DMS 273 (cell line): ENCODE data around the gene EXO1.

ENCODE experiments used
- DNase-seq: peaks from one replicate; lab custom pipeline; 2025; ENCODE audit not compliant: unreplicated experiment; lab: John Stamatoyannopoulos, UW

The EXO1 gene

DNA sequence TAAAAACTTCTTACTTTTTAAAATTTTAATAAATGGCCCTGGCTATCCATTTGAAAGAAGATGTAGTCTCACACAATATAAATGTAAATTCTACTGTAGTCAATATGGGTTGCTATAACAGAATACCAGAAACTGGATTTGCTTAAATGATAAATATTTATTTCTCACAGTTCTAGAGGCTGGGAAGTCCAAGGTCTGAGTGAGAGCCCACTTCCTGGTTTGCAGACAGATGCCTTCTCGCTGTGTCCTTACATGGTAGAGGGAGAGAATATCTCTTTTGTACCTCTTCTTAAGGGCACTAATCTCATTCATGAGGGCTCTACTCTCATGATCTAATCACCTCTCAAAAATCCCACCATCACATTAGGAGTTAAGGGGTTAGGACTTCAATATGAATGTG is 35.2 kb downstream of the EXO1 start:
- DNase-seq: no peak

DNA sequence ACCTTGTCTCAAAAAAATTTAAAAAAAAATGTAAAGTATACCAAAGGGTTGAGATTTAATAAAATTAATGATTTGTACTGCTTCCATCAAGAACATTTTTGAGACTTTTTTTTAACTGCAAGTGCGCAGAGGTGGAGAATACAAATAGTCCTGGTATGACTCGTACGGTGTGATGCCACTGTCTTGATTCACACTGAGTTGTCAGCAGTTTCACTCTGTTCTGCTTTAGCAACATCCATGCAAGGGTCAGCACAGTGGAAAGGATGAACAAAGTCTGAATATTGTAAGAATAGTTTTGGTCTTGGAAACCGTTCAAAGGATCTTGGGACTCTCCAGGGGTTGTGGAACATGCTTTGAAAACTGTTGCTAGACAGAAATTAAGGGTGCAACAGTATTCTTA is 40.2 kb downstream of the EXO1 start:
- DNase-seq: no peak

- no peak for DNase-seq
These were observed 43.3 kb downstream of the EXO1 start for GRCh38 chr1:241891296-241891695.

DNA sequence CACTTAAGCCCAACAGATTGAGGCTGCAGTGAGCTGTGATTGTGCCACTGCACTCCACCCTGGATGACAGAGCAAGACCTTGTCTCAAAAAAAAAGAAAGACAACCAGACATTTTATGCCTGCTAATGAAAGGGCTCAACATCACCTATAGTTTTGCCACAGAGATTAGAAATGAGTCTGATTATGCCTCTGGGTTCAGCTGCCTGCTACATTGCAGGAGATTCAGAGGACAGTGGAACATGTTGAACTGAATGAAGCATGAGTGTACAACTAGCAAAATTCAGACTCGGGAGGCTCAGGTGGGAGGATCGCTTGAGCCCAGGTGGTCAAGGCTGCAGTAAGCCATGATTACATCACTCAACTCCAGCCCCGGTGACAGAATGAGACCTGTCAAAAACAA is 46.0 kb downstream of the EXO1 start:
- no peak for DNase-seq

DNA sequence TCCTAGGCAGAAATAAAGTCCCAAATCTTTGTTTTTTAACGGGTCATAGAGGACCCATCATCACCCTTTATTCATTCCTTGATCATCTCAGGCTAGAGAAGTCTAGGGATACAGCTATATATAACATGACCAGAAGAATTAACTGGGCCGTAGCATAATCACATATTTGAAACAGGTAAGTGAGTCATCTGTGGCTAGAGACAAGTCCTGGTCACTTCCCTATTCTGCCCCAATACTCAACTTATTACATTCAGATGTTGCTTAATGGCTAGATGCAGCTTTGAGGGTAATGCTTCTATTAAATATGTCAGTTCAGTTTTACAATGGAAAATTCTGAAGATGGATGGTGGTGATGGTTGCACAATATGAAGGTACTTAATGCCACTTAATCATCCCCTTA is 47.0 kb downstream of the EXO1 start:
- no peak for DNase-seq

GRCh38 chr1:241896670-241896962 is 48.6 kb downstream of the EXO1 start:
- DNase-seq: no peak

- DNase-seq: no peak
These were observed 51.2 kb downstream of the EXO1 start for GRCh38 chr1:241899210-241899609.

DNA sequence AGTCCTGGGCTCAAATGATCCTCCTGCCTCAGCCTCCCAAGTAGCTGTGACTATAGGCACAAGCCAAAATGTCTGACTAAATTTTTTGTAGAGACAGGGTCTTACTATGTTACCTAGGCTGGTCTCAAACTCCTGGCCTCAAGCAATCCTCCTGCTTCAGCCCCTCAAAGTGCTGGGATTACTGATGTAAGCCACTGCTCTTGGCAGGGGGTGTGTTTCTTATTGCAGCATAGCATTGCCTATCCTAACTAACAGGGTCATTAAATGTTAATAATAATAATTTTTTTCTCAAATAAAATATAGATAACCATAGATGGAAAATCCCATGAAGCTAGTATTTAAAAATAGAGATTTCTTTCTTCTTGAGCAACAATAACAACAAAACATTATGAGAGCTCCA is 52.4 kb downstream of the EXO1 start:
- DNase-seq: no peak

DNA sequence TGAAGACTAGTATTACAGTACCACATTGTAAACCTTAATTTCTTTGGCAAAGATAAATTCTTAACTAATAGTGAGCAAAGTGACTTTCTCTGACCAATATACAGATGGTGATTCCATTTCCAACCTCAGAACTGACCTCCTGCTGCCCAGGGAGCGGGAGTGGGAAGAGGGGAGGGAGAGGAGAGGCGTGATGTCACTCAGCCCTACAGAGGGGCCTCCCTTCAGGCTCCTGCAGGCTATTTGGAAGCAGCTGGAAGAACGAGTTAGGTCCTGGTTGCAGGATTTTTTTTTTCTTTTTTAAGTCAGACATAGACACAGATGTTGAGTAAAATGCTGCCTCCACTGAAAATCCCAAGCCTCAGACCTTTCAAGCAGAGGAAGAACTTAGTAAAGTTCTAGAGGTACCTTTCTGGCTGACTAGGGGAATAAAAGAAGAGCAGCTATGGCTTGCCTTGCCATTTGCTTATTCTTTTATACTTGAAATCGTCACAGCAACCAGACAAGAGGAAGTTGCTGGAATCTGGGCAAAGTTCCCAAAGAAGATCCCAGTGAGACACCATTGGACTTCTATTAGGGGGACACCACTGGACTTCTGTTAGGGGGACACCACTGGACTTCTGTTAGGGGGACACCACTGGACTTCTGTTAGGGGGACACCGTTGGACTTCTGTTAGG is 54.5 kb downstream of the EXO1 start:
- no peak for DNase-seq

DNA sequence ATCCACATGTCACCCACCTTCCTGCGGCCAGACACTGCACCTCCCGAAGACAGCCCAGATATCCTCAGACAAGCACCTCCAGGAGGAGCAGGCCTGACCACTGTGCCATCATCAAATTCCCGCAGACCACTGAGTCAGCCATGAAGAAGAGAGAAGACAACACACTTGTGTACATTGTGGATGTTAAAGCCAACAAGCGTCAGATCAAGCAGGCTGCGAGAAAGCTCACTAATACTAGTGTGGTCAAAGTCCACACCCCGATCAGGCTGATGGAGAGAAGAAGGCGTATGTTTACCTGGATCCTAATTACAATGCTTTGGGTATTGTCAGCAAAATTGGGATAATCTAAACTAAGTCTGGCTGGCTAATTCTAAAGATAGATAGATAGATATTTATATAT is 68.2 kb downstream of the EXO1 start:
- no peak for DNase-seq

DNA sequence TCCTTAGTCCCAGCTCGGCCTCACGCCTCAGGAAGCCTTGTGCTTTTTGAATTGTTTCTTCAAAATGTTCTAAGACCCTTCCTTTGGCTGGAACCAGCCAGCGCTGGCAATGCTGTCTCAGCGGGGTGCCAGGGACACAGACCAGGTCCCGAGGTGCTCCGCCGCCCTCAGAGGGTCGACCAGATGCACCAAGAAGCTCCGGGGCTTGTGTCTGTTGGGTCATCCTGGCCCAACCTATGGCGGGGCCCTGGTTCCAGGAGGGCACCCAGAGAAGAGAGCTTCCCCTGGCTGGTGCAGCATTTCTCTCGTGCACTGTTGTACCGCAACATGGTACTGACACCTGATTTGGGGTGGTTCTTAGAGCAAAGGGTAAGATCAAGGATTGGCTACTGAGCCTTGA is 69.5 kb downstream of the EXO1 start:
- DNase-seq: no peak

GRCh38 chr1:241918879-241919278 is 70.9 kb downstream of the EXO1 start:
- no peak for DNase-seq

GRCh38 chr1:241924080-241924808 is 76.2 kb downstream of the EXO1 start:
- DNase-seq: no peak

DNA sequence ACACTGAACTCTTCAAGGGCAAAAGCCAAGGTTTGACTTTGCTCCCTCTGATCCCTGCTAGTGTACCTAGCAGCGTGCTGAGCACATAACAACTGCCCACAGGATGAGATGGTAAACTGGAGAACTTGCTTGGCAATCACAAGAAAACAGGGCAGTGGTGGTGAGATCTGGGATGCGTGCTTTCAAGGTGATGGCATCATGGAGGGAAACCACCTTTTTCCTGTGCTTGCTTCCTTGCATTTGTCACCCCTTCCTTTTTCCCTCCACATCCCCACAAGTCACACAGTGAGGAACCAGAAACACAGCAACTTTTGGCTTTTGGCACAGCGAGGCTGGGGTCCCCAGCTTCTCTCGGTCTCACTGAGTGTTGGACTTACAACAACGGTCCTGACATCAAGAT is 78.1 kb downstream of the EXO1 start:
- DNase-seq: no peak

- no peak for DNase-seq
These were observed 79.3 kb downstream of the EXO1 start for GRCh38 chr1:241927321-241927720.

DNA sequence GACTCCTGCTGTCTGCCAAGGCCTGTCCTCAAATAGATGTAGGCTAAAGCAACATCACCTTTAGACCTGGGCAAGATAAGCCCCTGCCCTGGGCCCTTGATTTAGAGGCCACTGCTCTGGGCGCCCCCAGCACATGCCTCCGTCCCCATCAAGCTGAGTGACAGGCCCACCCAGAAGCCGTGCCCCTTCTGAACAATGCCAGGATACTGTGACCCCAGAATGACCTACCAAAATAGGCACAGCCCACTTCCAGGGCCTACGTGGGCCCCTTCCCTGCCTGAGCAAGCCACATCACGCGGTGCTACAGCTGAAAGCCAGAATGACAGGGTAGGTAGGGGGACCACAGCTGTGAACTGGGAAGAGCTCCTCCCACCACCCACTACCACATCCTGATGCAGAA is 84.8 kb downstream of the EXO1 start:
- no peak for DNase-seq

DNA sequence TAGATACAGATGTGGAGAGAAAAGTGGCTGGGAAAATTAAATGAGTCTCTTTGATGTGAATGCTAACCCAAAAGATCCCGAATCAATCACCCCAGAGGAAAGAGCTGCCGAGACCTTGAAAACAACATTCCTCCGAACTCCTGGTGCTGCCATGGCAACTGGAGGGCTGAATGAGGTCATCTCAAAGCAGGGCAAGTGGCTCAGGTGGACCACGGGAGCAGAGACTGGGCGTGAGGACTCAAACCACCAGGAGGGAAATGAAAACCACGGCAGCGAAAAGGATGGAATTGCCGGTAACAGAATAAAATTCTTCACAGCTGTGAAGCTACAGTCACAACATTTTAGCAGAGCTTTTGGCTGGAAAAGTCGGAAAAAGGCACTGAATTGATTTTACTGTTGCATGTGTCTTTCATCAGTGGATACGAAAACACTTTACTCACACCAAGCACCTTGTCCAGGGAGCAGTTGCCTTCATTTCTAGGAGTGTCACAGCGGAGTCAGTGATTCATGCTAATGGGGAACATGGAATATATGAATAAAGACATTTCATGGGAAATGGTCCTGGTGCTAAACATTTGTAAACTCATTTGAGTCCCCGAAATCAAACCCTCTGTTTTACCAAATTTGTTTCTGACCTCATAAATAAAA is 86.3 kb downstream of the EXO1 start:
- DNase-seq: peak; percentile 66

DNA sequence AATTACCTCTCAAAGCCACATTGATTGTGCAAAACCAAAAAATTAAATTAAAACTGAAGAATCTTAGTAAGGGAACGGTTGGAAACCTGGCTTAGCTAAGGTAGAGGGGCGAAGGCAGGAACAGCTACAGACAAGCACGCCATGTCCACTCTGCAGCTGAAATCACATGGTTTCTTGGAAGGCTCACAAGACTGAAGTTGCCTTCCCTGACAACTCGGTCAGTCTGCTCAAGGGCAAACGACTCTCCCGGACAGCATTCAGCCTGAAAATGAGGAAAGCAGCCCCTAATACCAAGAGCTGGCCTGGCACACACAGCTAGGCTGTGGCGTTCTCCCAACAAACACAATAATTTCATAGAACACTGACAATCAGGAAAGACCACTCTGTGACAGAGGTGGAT is 86.9 kb downstream of the EXO1 start:
- no peak for DNase-seq
